ENCODE measurements around the gene GCNT4. TPM values are rescaled to one million over a fixed set of nuclear protein-coding genes. Genes with fewer than 3 reads are reported as not detected.

The GCNT4 gene
- total and polyA plus RNA-seq, 2 of the 8 experiments (the other 6 are each of a cell fraction or from before 2014, with no cell fraction given) = 1.1 to 14.5 TPM

- no peak for FAIRE-seq
- TF ChIP-seq NANOG (IDR thresholded peaks at IDR 0.05; ENCODE audit: insufficient read depth, low read depth, low read length, poor library complexity, severe bottlenecking) (no peak), KDM1A (IDR thresholded peaks at IDR 0.05; ENCODE audit: borderline replicate concordance, low read length) (no peak), JUND (IDR thresholded peaks at IDR 0.05; ENCODE audit: low read length) (no peak), POLR2A (IDR thresholded peaks at IDR 0.05; ENCODE audit: control extremely low read depth in 1 of 2, low read depth in 2 of 2, low read length in 2 of 2) (no peak), SAP30 (IDR thresholded peaks at IDR 0.05; ENCODE audit: insufficient read depth, insufficient replicate concordance, low read length) (no peak), TBP (IDR thresholded peaks at IDR 0.05; ENCODE audit: low read depth, low read length) (no peak), SP4 (IDR thresholded peaks at IDR 0.05; ENCODE audit: low read length) (no peak), CBX5 (IDR thresholded peaks at IDR 0.05; ENCODE audit: low read depth, low read length) (no peak), USF2 (IDR thresholded peaks at IDR 0.05; ENCODE audit: low read length) (no peak), SP1 (IDR thresholded peaks at IDR 0.05; ENCODE audit: low read depth, low read length) (no peak), SIN3A (conservative IDR thresholded peaks at IDR 0.05 in 1 of 2, IDR thresholded peaks at IDR 0.05 in 1 of 2; ENCODE audit: low read depth in 1 of 2, low read length in 2 of 2) (no peak), MAX (IDR thresholded peaks at IDR 0.05) (no peak), TAF1 (IDR thresholded peaks at IDR 0.05; ENCODE audit: low read depth, low read length) (no peak), RBBP5 (IDR thresholded peaks at IDR 0.05; ENCODE audit: borderline replicate concordance, low read depth, low read length) (no peak), SUZ12 (IDR thresholded peaks at IDR 0.05; ENCODE audit: low read length) (no peak)
Observed at GRCh38 chr5:75072061-75072460, 19.7 kb upstream of the GCNT4 start.

More at GRCh38 chr5:75072061-75072460, 19.7 kb upstream of the GCNT4 start:
- Histone ChIP-seq H4K8ac (ENCODE audit: extremely low read depth, insufficient read depth, low read length) (no peak overlapping the region), H3K79me2 (ENCODE audit: control insufficient read depth in 1 of 2, insufficient read depth in 2 of 2, low read length in 2 of 2) (no peaks in the 10 kb centered on the region), H3K23ac (ENCODE audit: insufficient read length) (no peak overlapping the region), H3K4me2 (ENCODE audit: insufficient read depth in 1 of 2, low read depth in 2 of 2, low read length in 2 of 2) (no peak overlapping the region), H2BK12ac (ENCODE audit: low read depth, low read length) (no peak overlapping the region), H3K23me2 (ENCODE audit: low read depth, low read length) (no peaks in the 10 kb centered on the region), H3K79me1 (ENCODE audit: low read depth, low read length) (no peaks in the 10 kb centered on the region), H3K27me3 (replicated peaks in 1 of 4; ENCODE audit: control insufficient read depth in 3 of 4, extremely low read depth in 1 of 4, insufficient read depth in 3 of 4, low read length in 3 of 4) (no peaks in the 10 kb centered on the region), H2AFZ (ENCODE audit: low read length) (no peak overlapping the region), H2BK15ac (ENCODE audit: low read length) (no peak overlapping the region), H3K4me1 (replicated peaks in 1 of 4; ENCODE audit: control insufficient read depth in 3 of 4, insufficient read depth in 4 of 4, low read length in 3 of 4) (no peaks in the 10 kb centered on the region), H4K20me1 (replicated peaks in 1 of 2; ENCODE audit: control insufficient read depth in 1 of 2, insufficient read depth in 2 of 2, low read length in 2 of 2) (no peaks in the 10 kb centered on the region), H3K4me3 (ENCODE audit: extremely low read depth in 1 of 4, insufficient read depth in 2 of 4, low read depth in 3 of 4, low read length in 4 of 4) (no peak overlapping the region), H3K27ac (ENCODE audit: low read depth, low read length) (no peak overlapping the region), H3K56ac (replicated peaks; ENCODE audit: insufficient read length, low read depth, low read length) (no peak overlapping the region), H2BK5ac (ENCODE audit: low read depth, low read length) (no peak overlapping the region), H3K14ac (ENCODE audit: insufficient read length) (no peak overlapping the region), H4K91ac (replicated peaks; ENCODE audit: insufficient read length, low read length) (no peak overlapping the region), H4K5ac (ENCODE audit: insufficient read length, low read depth, low read length) (no peak overlapping the region), H2BK120ac (replicated peaks; ENCODE audit: low read depth, low read length) (no peak overlapping the region), H3K9me3 (ENCODE audit: insufficient read depth in 2 of 2, low read depth in 1 of 2, low read length in 1 of 2) (no peaks in the 10 kb centered on the region), H3K18ac (ENCODE audit: extremely low read depth, low read length) (no peak overlapping the region), H3K4ac (replicated peaks; ENCODE audit: insufficient read length, low read depth, low read length) (no peak overlapping the region), H3K36me3 (ENCODE audit: control insufficient read depth in 2 of 4, insufficient read depth in 4 of 4, low read length in 3 of 4) (no peaks in the 10 kb centered on the region), H3K9ac (replicated peaks in 1 of 4; ENCODE audit: extremely low read depth in 1 of 4, low read depth in 3 of 4, low read length in 3 of 4) (no peak overlapping the region), H2AK5ac (ENCODE audit: low read depth, low read length) (no peak overlapping the region), H2BK20ac (ENCODE audit: low read length) (no peak overlapping the region)
- CTCF ChIA-PET (ENCODE audit: partially characterized antibody) = interaction anchor here (2.1 kb wide), 1 partner anchor 22 kb away, joined by 7 read pairs; no protein-coding TSS in a partner anchor
- no peak for DNase-seq (ENCODE audit: low read depth in 1 of 2, low spot score in 2 of 2)
- POLR2A ChIA-PET (ENCODE audit: partially characterized antibody) = interaction anchor here (0.6 to 2.0 kb wide), 3 partner anchors 17 to 189 kb away, joined by 3 to 7 read pairs (median 4); no protein-coding TSS in a partner anchor
